HG03064 (cell line): ENCODE results near the gene USH2A.

Experiments
- ATAC-seq: cut with Tn5 transposase; IDR thresholded peaks from one replicate; pipeline ENCODE4 v1.9.1; 2021; ENCODE audit warnings: low read depth; ENCODE audit not compliant: unreplicated experiment

USH2A gene

GRCh38 chr1:216422821-216423520 lies at the start of gene USH2A:
Gene USH2A (minus strand): TSS chr1:216423448. CDS start chr1:216422336, 1,112 bp downstream.
- ATAC-seq, result no peak

- ATAC-seq, result no peak
Observed at GRCh38 chr1:216466162-216466801, 43.0 kb upstream of the USH2A start.

- ATAC-seq, result no peak
Observed at GRCh38 chr1:216464489-216464888, 41.2 kb upstream of the USH2A start.

- ATAC-seq, result no peak
Observed at GRCh38 chr1:216462066-216462775, 39.0 kb upstream of the USH2A start.

GRCh38 chr1:216461466-216461865 lies 38.2 kb upstream of the USH2A start:
- no peak for ATAC-seq

- no peak for ATAC-seq
Observed at GRCh38 chr1:216459651-216460207, 36.5 kb upstream of the USH2A start.

GRCh38 chr1:216458812-216459211 lies 35.6 kb upstream of the USH2A start:
- ATAC-seq, result no peak

GRCh38 chr1:216457356-216457755 lies 34.1 kb upstream of the USH2A start:
- no peak for ATAC-seq

- no peak for ATAC-seq
Observed at GRCh38 chr1:216456682-216457081, 33.4 kb upstream of the USH2A start.

- ATAC-seq, result no peak
Observed at GRCh38 chr1:216453777-216454176, 30.5 kb upstream of the USH2A start.

- ATAC-seq, result no peak
Observed at GRCh38 chr1:216450227-216450626, 27.0 kb upstream of the USH2A start.

- no peak for ATAC-seq
Observed at GRCh38 chr1:216448011-216448510, 24.8 kb upstream of the USH2A start.

- no peak for ATAC-seq
Observed at GRCh38 chr1:216437603-216438002, 14.4 kb upstream of the USH2A start.

- ATAC-seq, result no peak
Observed at GRCh38 chr1:216434232-216434631, 11.0 kb upstream of the USH2A start.

GRCh38 chr1:216433175-216433574 lies 9.9 kb upstream of the USH2A start:
- ATAC-seq, result no peak

GRCh38 chr1:216430744-216431143 lies 7.5 kb upstream of the USH2A start:
- ATAC-seq, result no peak

- no peak for ATAC-seq
Observed at GRCh38 chr1:216425577-216425976, 2.3 kb upstream of the USH2A start.

GRCh38 chr1:216420746-216421145 lies 2.5 kb downstream of the USH2A start:
- ATAC-seq, result no peak

GRCh38 chr1:216420263-216420662 lies 3.0 kb downstream of the USH2A start:
- ATAC-seq, result no peak

- ATAC-seq, result no peak
Observed at GRCh38 chr1:216416488-216416887, 6.8 kb downstream of the USH2A start.

- ATAC-seq, result no peak
Observed at GRCh38 chr1:216410026-216410425, 13.2 kb downstream of the USH2A start.
